NCI-H510A (cell line): Measurements from ENCODE around the gene TARBP1.
A peak's percentile ranks its signal among the peaks of the same experiment; 100 is the strongest.

Source experiments
- DNase-seq: peaks from one replicate; lab custom pipeline; 2025; lab: John Stamatoyannopoulos, UW

The TARBP1 gene

GRCh38 chr1:234484218-234484617 is 5.2 kb upstream of the TARBP1 start:
- no peak for DNase-seq

DNA sequence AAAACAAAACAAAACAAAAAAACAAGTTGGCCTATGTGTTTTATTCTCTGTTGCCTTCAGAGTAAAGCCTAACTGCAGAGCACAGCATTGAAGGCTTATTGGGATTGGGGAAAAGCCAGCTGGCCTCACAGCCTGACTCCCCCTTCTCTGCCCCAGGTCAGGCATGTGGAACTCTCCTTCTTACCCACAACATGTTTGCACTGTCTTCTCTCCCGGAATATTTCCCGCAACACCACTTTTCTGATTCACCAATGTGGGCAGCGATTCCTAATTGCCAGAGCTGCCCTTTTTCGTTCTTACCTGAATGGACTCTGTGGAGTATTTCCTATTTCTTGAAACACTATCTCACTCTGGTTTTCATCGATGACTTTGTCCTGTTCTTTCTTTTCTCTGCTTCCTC is 2.8 kb upstream of the TARBP1 start:
- no peak for DNase-seq

DNA sequence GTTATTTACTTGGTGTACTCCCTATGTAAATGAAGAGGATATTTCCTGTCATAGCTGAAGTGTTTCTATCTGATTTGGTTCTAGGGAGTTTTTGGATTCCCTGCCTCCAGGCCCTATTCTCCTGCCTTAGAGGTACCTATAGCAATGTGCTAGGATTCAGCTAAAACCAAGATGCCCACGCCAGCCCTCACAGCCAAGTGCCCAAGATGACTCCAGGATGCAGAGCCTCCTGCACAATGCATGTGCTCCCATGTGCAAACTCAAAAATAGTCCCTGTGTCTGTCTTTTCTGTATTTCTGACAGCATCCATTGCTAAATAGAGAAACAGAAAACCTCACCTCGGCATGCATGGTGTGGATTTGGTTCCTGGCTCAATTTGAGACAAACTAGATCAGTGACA is 887 bp upstream of the TARBP1 start:
- no peak for DNase-seq

GRCh38 chr1:234479310-234479559 is 256 bp upstream of the TARBP1 start:
- no peak for DNase-seq

DNA sequence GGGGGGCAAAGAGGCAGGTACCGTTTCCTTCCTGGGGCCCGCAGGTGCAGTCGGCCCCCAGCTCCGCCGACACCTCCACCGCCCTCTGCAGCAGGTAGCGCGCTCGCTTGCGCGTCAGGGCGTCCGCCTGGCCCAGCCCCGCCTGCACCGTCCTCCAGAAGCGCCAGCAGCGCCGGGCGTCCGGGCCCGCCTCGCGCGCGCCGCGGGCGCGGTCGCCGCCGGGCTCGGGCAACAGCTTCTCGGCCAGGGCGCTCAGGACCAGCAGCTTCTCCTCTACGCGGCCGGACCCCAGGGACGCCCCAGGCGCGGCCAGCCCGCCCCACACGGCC is 863 bp downstream of the TARBP1 start:
- peak; percentile 65 for DNase-seq

- no peak for DNase-seq
Observed at GRCh38 chr1:234477386-234478151, 1.4 kb downstream of the TARBP1 start.

GRCh38 chr1:234476172-234476571 is 2.8 kb downstream of the TARBP1 start:
- no peak for DNase-seq

GRCh38 chr1:234475167-234475793 is 3.7 kb downstream of the TARBP1 start:
- DNase-seq, result no peak

GRCh38 chr1:234474375-234474774 is 4.6 kb downstream of the TARBP1 start:
- DNase-seq, result no peak

DNA sequence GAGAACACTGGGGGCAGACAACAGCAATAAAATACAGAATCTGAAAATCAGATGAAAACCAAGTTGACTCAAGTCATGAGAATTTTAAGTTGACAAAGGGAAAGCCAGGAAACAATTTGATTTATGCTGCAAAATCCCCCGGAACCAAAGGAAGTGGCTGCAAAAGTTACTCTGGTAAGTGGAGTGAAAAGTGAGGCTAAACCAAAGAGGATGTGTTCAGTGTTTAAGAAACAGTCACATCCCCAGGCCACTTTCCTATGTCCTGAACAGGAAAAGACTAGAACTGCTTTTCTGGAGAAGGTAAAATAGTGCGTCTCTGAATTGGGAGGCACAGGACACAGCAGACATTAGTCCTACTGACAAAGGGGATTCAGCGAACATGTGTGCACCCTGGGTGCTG is 5.9 kb downstream of the TARBP1 start:
- DNase-seq, result no peak

GRCh38 chr1:234469376-234469775 is 9.6 kb downstream of the TARBP1 start:
- no peak for DNase-seq

- no peak for DNase-seq
Observed at GRCh38 chr1:234468580-234468979, 10.4 kb downstream of the TARBP1 start.

DNA sequence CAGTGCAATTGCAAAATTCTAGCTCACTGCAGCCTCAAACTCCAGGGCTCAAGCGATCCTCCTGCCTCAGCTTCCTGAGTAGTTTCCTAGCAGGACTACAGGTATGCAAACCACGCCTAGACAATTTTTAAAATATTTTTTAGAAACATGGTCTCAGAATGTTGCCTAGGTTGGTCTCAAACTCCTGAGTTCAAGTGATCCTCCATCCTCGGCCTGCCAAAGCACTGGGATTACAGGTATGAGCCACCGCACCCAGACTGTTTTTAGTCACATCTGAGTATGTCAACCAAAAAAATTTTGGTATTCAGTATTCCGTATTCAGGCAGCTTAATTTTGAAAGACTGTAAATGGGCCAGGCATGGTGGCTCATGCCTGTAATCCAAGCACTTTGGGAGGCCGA is 11.2 kb downstream of the TARBP1 start:
- no peak for DNase-seq

- DNase-seq, result no peak
Observed at GRCh38 chr1:234466945-234467344, 12.0 kb downstream of the TARBP1 start.

GRCh38 chr1:234463749-234464148 is 15.2 kb downstream of the TARBP1 start:
- no peak for DNase-seq

GRCh38 chr1:234460652-234461051 is 18.3 kb downstream of the TARBP1 start:
- no peak for DNase-seq

- no peak for DNase-seq
Observed at GRCh38 chr1:234458352-234459017, 20.5 kb downstream of the TARBP1 start.

DNA sequence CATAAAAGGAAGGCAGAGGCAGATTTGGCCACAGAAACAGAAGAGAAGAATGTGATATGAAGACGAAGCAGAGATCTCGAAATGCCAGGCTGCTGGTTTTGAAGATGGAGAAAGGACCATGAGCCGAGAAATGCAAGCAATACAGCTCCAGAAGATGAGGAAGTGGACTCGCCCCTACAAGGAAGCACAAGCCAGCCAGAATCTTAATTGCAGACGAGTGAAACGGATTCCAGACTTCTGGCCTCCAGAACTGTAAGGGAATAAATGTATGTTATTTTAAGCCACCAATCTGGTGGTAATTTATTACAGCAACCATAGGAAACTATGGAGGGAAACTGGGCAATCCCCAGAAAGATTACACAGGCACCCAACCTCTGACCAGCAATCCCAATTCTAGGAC is 24.1 kb downstream of the TARBP1 start:
- DNase-seq, result no peak

GRCh38 chr1:234452406-234452965 is 26.5 kb downstream of the TARBP1 start:
- no peak for DNase-seq

- no peak for DNase-seq
Observed at GRCh38 chr1:234440348-234440747, 38.6 kb downstream of the TARBP1 start.

GRCh38 chr1:234438579-234438978 is 40.4 kb downstream of the TARBP1 start:
- DNase-seq, result no peak

DNA sequence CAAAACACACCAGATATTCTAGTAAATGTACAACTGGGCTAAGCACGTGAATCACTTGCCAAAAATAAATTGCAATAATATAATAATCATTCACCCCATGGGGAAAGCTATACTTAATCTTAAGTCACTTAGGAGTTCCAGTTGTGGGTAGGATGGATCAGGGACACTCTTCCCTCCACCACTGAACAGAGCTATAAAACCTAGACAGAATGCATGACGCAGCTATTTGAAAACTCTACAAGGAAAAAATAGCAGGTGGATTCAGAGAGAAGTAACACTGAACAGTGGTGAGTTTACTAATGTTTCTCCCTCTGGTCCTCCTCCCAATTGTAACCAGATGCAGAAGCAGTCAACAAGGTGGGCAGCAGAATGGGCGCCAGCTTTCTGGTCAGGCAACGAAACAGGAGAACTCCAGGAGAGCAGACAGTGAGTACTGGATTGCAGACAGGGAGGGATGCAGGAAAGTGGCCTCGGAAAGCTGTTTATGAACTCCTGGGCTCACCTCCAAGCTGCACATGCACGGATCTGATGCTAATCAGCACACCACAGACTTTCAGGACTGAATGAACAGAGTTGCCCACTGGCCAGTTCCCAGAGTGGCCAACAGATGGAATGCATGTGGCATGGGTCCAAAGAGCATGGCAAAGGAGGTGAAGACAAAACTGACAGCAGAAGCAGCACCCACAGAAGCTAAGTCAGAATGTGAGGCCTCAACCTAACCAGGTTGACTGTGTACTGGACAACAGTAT is 41.4 kb downstream of the TARBP1 start:
- no peak for DNase-seq

DNA sequence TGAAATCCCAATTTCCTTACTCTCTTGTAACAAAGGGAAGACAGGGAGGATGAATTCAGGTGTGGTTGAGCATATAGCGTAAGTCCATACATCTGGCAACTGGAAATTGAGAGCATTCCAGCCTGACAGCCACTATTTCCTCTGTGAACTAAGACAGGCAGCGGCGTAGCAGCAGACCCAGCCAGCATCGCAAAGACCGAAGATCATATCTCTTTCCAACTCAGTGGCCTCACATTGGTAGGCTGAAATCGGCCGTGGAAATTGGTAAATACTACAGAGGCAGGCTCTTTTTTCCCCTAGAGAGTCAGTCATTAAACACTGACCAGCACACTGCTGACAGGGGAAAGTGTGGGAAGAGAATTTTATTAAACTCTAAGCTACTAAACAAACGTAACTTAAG is 43.4 kb downstream of the TARBP1 start:
- DNase-seq, result no peak
